ENCODE measurements around the gene OR6A2. TPM values are rescaled to one million over a fixed set of nuclear protein-coding genes. Genes with fewer than 3 reads are reported as not detected.

The OR6A2 gene
- polyA plus RNA-seq, 1 donor from 2014 or later, result not detected

Other genes with a start within 250 kb of the OR6A2 start
- 26.6 TPM for gene RRP8, start 196.1 kb downstream of the OR6A2 start, polyA plus RNA-seq
- 80.5 TPM for gene ILK, start 195.9 kb downstream of the OR6A2 start, polyA plus RNA-seq
- gene TAF10, start 187.5 kb downstream of the OR6A2 start, polyA plus RNA-seq, result 256 TPM
- gene TPP1, start 180.3 kb downstream of the OR6A2 start, polyA plus RNA-seq, result 163 TPM
- 0.06 TPM for gene DCHS1, start 143.9 kb downstream of the OR6A2 start, polyA plus RNA-seq
- gene MRPL17, start 116.3 kb downstream of the OR6A2 start, polyA plus RNA-seq, result 15.8 TPM
- not detected for gene OR2AG2, start 27.7 kb downstream of the OR6A2 start, polyA plus RNA-seq
- gene OR2AG1, start 16.7 kb downstream of the OR6A2 start, polyA plus RNA-seq, result not detected
- gene OR10A5, start 46.0 kb upstream of the OR6A2 start, polyA plus RNA-seq, result not detected
- gene OR10A2, start 63.4 kb upstream of the OR6A2 start, polyA plus RNA-seq, result not detected
- not detected for gene OR10A4, start 76.9 kb upstream of the OR6A2 start, polyA plus RNA-seq
- not detected for gene OR2D2, start 92.8 kb upstream of the OR6A2 start, polyA plus RNA-seq
- gene OR2D3, start 121.3 kb upstream of the OR6A2 start, polyA plus RNA-seq, result not detected
- 1.4 TPM for gene ZNF215, start 126.7 kb upstream of the OR6A2 start, polyA plus RNA-seq
- not detected for gene ZNF214, start 220.7 kb upstream of the OR6A2 start, polyA plus RNA-seq
- not detected for gene NLRP14, start 220.8 kb upstream of the OR6A2 start, polyA plus RNA-seq

Measured in IgD-negative memory B cell (primary cell).